ENCODE data around the gene HAGHL.

DNA sequence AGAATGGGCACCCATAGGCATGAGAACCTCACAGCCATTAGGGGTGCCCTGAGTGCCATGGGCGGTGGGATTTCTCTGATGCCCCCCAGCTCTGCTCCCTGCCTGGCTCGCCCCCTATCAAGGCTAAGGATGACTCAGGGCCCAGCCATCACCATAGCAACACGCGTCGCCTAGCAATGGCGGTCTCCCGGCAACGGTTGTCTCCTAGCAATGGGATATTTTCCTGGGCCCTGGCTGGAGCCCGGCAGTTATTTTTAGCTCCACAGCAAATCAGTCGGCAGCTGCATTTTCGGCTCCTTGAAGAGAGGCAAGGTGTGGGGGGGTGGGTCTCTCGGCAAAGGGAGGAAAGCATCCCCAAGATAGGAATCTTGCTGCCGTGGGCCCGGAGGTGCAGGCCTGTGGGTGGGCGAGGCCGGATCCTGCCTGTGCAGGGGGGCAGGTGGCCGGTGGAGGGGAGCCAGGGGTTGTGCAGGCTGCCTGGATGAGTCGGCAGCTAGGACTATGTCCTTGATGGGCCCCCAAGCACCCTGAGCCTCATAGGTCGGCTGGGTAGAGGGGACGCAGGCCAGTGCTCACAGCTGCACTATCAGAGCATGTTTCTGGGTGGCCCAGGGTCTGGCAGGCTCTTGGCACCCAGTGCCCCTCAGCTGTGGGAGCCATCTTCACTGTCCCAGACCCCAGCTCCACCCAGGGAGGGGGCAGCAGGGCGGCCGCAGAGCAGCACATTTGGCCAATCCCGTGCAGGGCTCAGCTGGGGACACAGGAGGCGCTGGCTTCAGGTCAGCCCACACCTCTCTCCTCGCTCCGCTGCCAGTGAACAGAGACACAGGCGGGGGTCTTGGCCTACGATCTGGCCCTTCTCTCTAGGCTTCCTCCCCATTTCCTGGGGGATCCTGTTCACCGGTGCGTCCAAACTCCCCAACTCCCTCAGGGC, 17.1 kb upstream of the HAGHL start:
- TF ChIP-seq, protein P1, sequence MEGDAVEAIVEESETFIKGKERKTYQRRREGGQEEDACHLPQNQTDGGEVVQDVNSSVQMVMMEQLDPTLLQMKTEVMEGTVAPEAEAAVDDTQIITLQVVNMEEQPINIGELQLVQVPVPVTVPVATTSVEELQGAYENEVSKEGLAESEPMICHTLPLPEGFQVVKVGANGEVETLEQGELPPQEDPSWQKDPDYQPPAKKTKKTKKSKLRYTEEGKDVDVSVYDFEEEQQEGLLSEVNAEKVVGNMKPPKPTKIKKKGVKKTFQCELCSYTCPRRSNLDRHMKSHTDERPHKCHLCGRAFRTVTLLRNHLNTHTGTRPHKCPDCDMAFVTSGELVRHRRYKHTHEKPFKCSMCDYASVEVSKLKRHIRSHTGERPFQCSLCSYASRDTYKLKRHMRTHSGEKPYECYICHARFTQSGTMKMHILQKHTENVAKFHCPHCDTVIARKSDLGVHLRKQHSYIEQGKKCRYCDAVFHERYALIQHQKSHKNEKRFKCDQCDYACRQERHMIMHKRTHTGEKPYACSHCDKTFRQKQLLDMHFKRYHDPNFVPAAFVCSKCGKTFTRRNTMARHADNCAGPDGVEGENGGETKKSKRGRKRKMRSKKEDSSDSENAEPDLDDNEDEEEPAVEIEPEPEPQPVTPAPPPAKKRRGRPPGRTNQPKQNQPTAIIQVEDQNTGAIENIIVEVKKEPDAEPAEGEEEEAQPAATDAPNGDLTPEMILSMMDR (IDR thresholded peaks at IDR 0.05): no peak
- TF ChIP-seq POLR2A (IDR thresholded peaks at IDR 0.05): no peak

Measured in prostate gland (tissue), 2 donors.